ENCODE results near the gene AK1.

Gene AK1

GRCh38 chr9:127867356-127868277 is 9.9 kb downstream of the AK1 start:
- DNase-seq (ENCODE audit: low read depth) = no peak

DNA sequence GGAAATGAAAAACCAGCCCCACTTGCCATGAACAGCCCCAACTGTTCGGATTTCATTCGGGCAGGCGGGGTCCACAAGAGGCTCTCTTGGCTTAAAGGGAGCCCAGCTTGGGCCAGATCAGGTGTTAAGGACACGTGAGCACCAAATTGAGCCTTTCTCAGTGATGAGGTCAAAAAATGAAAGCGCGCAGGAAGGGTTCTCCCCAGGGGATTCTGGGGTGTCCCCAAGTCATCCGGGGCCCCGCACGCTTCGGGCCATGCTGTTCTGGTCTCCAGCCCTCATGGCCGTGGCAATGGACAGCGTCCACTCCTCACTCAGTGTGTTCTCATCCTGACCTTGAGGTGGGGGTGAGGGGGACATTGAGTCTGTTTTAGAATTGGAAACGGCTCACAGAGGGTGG is 10.9 kb downstream of the AK1 start:
- DNase-seq (ENCODE audit: low read depth) = no peak

GRCh38 chr9:127865645-127866464 is 11.6 kb downstream of the AK1 start:
- no peak for DNase-seq (ENCODE audit: low read depth)

GRCh38 chr9:127863191-127863621 is 14.3 kb downstream of the AK1 start:
- no peak for DNase-seq (ENCODE audit: low read depth)

- no peak for DNase-seq (ENCODE audit: low read depth)
These were observed 15.1 kb downstream of the AK1 start for GRCh38 chr9:127862075-127863011.

- DNase-seq (ENCODE audit: low read depth) = no peak
These were observed 16.7 kb downstream of the AK1 start for GRCh38 chr9:127860779-127861178.

DNA sequence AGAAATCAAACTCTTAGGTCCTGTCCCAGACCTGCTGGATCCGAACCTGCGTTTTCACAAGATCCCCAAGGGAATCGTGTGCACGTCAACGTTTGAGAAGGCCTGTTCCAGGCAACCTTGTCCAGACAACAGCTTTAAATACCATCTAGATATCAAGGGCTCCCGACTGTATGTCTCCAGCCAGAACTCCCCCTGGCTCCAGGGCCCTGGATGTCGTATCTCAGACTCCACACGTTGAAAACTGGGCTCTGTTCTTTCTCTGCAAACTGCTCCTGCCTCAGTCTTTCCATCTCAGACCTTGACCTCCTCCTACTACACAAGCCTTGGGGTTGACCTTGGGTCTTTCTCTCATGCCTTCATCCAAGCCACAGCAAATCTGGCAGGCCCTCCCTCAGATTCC is 17.2 kb downstream of the AK1 start:
- DNase-seq (ENCODE audit: low read depth) = no peak

DNA sequence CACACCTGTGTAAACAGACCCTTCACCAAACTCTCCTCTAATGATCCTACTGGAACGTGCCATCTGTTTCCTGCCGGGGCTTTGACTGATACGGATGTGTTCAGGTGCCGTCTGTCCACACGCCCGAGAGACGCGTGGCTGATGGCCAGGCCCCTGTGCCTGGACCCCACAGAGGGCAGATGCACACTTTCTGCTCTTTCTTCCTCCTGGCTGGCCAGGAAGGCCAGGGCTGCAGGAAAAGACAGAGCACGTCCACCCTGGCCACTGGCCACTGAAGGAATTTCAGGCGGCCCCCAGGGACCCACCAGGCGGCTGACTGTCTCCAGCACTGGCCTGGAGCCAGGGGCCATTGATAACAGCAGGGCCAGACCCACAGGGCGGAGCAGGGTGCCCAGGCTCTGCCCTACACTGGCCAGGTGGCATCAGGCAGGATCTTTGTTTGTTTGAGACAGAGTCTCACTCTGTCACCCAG is 19.4 kb downstream of the AK1 start:
- no peak for DNase-seq (ENCODE audit: low read depth)

GRCh38 chr9:127857278-127857677 is 20.2 kb downstream of the AK1 start:
- no peak for DNase-seq (ENCODE audit: low read depth)

- DNase-seq (ENCODE audit: low read depth) = no peak
These were observed 20.8 kb downstream of the AK1 start for GRCh38 chr9:127856729-127857116.

DNA sequence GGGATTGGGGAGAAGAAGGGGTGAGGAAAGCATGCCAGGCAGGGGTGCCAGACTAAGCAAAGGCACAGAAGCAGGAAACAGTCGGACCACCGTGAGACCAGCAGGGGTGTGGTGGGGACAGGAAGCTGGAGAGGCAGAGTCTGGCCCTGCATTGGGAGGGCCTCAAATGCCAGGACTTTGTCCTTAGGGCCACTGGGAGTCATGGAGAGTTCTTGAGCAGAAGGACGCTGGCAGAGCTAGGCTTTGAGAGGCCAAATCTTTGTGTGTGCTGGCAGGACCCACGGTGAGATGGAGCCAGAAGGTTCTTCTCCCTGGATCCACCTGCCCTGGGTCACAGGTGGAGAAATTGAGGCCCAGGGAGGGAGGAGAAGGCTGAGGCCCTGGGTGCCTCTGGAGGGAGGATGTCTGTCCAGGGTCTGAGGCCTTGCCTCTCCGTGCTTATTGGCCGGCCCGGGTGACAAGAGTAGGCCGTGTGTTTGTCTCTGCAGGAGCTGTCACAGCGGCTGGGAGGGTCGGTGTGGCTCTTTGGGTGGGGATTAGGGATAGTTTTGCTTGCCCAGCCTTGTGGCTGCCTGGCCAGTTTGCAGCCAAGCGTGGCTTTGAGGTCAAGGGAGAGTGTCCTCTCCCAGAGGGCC is 21.3 kb downstream of the AK1 start:
- no peak for DNase-seq (ENCODE audit: low read depth)

DNA sequence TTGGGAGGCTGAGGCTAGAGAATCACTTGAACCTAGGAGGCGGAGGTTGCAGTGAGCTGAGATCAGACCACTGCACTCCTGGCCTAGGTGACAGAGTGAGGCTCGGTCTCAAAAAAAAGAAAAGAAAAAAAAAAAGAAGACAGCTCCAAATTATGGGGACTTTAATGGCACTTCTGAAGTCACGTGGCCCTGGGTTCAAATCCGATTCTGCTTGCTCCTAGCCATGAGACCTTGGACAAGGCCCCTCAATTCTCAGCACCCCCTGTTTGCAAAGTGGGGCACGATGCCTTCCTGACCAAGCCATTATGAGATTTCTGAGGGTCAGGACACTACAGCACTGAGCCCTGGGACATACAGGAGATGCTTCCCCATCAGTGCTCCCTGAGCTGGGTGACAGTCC is 22.0 kb downstream of the AK1 start:
- DNase-seq (ENCODE audit: low read depth) = no peak

DNA sequence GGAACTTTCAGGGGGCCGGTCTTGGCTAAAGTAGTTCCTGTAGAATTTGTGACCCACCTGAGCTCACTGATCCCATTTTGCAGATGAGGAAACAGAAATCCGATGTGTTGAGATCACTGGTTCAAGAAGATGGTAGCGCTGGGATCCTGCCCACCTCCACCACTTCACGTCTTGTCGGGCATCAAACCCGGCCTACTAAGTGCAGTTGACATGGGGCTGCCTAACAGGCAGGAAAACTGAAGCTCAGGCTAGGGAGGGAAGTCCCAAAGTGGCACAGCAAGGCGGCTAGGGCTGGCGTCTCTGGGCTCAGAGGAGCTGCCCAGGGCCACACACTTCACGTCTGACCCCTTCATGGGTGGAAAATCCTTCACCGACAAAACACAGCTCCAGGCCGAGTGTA is 22.5 kb downstream of the AK1 start:
- DNase-seq (ENCODE audit: low read depth) = no peak

DNA sequence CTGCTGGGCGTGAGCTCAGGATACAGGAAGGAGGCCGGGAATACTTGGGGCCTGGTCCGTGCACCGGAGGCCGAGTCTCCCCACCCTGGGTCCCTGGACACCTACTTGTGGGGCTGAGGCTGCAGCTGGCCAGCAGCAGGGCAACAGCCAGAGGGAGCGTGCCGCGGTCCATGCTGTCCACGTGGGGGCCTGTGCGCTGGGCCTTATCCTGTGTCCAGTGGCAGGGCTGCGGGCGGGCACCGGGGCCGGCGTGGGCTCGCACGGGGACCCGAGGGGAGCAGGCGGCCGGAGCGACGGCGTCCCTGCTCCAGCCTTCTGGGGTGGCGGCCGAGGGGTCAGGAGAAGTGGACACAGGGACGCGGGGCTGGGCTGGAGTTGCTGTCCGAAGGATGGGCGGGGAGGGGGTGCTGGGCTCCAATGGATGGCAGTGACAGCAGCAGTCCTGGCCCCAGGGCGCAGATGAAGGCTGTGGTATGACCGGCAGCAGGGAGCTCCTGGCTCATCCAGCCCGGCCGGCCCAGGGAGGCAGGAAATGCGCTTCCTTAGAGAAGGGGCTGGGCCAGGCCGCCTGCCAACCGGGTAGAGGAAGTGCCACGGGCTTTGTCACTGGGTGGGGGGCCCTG is 23.2 kb downstream of the AK1 start, which contains the start of gene ENG:
TSS of gene ENG (minus strand) at position 475 of the 623 bp plus-strand sequence. CDS start at position 172, 303 bp downstream.
- no peak for DNase-seq (ENCODE audit: low read depth)

DNA sequence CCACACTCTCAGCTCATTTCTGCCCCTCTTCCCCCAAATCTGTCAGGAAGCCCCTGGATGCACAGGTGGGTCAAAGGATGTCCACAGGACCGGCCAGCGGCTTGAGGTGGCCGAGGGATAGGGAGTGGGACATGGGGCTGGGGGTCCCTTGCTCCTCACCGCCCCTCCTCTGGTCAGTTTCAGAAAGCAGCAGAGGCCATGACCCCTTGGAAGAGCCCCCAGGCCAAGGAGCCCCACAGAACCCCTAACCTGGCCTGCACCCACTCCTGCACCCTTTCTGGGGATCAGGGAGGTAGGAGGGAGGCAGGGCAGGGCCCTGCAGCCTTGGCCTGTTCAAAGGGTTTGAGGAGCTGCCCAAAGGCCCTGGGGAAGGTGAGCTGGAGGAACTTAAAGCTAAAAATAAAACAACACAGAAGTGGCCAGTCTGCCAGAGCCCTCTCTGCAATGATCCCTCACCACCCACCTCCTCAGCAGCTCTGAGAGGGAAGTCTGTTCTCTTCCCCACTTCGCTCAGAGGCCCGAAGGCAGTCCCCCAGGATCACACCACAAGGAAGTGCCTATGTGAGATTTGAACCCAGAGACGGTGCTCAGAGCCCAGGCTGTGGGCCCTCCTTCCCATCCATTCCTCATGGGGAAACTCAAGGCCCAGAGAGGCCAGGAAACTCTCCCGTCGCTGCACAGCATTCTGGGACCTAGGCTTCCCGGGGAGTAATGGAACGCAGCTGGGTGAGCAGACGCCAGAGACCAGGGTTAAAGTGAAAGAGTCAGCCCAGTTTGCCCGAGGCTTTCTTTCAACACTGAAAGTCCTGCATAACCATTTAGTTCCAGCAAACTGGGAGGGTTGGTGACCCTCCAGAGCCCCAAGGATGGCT is 23.9 kb downstream of the AK1 start:
- DNase-seq (ENCODE audit: low read depth) = no peak

DNA sequence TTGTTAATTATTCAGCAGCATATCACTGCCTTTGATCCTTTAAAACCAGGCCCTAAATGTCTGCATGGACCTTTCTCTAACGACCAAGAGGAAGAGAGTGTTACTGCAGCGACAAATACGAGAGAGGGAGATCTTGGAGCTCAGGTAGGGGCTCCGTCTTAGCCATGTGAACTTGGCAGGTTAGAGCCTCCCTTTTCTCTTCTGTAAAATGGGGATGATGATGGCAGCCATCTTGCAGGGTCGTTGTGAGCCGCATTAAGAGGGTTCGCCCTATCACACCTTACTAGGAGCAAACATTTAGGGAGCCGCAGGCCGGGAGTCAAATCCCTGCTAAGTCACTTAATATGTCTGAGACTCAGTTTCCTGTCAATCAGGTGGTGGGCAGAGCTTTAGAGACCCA is 24.6 kb downstream of the AK1 start:
- no peak for DNase-seq (ENCODE audit: low read depth)

DNA sequence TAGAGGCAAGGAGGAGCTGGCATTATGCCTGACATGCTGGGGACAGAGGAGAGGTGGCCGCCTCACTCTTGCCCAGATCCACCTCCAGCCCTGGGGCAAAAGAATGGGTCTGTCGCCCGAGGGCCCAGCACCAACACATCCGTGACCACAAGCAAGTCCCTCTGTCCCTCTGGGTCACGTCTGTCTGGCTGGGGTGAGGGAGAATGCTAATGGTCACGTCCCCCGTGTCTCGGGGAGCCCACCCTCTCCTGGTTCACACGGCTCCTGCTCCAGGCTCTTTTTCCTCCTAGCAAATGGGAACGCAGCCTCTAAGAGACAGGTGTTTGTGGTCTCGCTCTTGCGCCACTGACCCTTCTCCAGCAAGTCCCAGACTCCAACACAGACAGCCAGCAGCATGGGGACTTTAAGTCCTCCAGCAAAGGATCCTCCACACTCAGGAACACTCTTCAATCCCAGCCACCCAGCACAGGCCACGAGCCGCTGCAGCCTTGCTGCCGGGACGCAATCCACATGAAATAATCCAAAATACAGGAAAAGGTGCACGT is 27.1 kb downstream of the AK1 start:
- DNase-seq (ENCODE audit: low read depth) = no peak

DNA sequence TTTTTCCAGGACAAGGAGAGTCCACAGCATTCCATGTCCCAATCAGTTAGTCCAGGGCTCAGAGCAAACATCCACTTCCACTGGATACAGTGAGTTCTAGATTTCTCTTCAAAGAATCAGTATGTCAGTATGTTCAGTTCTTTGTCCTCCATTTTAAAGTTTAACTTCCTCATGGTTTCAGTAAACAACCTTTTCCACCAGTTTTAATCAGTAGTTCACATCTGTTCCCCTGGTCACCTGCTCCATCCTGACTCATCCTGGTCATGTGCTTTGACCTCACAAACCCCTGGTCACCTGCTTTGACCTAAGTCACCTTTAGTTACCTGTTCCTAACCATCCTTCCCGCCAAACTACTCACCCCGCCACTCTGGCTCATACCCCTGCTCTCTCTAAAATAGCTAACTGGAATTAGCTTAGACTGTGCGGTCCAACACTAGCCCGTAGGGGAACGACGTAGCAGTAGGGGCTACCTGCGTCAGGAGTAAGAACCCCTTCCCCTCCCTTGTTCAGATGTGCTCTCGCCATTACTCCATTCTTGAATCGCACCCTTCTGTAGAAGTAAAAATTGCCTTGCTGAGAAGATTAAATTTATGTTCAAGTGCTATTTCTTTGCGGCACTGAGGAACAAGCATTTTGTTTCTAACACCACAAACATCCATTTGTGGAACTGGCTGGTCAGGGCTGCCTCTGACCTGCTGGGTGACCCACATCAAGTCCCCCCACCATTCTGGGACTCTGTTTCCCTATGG is 28.5 kb downstream of the AK1 start:
- DNase-seq (ENCODE audit: low read depth) = no peak

Data from stimulated activated CD4-positive, alpha-beta T cell treated with anti-CD3 and anti-CD28 coated beads, Interleukin-2, amount 100 ng/mL, for 4 hours (primary cell).